ENCODE data around the gene TMEM87B. TPM values are rescaled to one million over a fixed set of nuclear protein-coding genes. Genes with fewer than 3 reads are reported as not detected.

TMEM87B gene
- total RNA-seq, 1 donor from 2014 or later = 16.6 TPM

GRCh38 chr2:112163541-112163981 is 108.5 kb downstream of the TMEM87B start:
- intact Hi-C loops (cut with micrococcal nuclease) = no loop called here
- DNase-seq (ENCODE audit: low spot score) = no peak
- H3K4me1 Mint-ChIP-seq (ENCODE audit: low read depth) = peaks cover 28% of the 10 kb centered on the region
- H3K36me3 Mint-ChIP-seq (ENCODE audit: low read depth) = no peaks in the 10 kb centered on the region
- H3K27me3 Mint-ChIP-seq (ENCODE audit: insufficient read depth) = peaks cover 2% of the 10 kb centered on the region
- no peak overlapping the region for H3K27ac Mint-ChIP-seq
- no peaks in the 10 kb centered on the region for H3K9me3 Mint-ChIP-seq
- H3K4me3 Mint-ChIP-seq = no peak overlapping the region

GRCh38 chr2:112164876-112165275 is 109.8 kb downstream of the TMEM87B start:
- Mint-ChIP-seq H3K36me3 (ENCODE audit: low read depth) (no peaks in the 10 kb centered on the region), H3K9me3 (no peaks in the 10 kb centered on the region), H3K4me1 (ENCODE audit: low read depth) (peaks cover 25% of the 10 kb centered on the region), H3K27me3 (ENCODE audit: insufficient read depth) (peaks cover 2% of the 10 kb centered on the region), H3K27ac (no peak overlapping the region), H3K4me3 (no peak overlapping the region)
- intact Hi-C loops (cut with micrococcal nuclease) = no loop called here
- no peak for DNase-seq (ENCODE audit: low spot score)

GRCh38 chr2:112165296-112165695 is 110.2 kb downstream of the TMEM87B start:
- no peaks in the 10 kb centered on the region for H3K9me3 Mint-ChIP-seq
- H3K27ac Mint-ChIP-seq = no peak overlapping the region
- H3K36me3 Mint-ChIP-seq (ENCODE audit: low read depth) = no peaks in the 10 kb centered on the region
- peaks cover 2% of the 10 kb centered on the region for H3K27me3 Mint-ChIP-seq (ENCODE audit: insufficient read depth)
- intact Hi-C loops (cut with micrococcal nuclease) = no loop called here
- DNase-seq (ENCODE audit: low spot score) = no peak
- no peak overlapping the region for H3K4me3 Mint-ChIP-seq
- H3K4me1 Mint-ChIP-seq (ENCODE audit: low read depth) = peaks cover 23% of the 10 kb centered on the region

DNA sequence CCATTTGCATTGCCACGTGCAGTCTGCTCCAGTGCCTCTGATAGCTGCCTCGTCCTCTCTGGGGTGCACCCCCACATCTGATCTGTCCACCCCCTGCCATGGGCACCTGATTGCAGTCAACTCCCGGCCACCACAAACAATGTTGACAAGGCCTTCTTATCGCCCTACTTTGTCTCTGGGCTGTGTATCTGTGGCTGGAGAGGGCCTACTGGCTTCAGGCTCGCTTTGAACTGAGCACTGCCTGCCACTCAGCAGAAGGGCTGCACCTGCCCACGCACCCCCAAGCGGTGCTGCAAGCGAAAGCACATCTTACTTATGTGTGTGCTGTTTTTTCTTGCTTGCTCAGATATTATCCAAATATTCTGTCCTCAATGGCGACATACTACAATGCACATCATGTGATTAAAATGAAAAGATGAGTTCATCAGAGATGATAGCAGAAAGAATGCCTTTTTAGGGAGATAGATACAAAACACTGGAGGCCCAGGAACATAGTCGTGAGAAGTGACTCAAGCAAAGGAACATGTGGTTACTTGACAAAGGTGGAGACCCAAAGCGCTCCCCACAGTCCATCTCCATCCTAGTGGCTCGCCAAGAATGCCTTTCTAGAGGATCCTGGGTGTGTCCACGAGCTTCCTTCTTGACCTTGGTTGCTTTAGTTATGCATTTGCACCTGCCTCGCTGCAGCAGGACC is 111.9 kb downstream of the TMEM87B start:
- intact Hi-C loops (cut with micrococcal nuclease) = no loop called here
- H3K27me3 Mint-ChIP-seq (ENCODE audit: insufficient read depth) = peaks cover 2% of the 10 kb centered on the region
- no peak for DNase-seq (ENCODE audit: low spot score)
- peaks cover 18% of the 10 kb centered on the region for H3K4me1 Mint-ChIP-seq (ENCODE audit: low read depth)
- H3K27ac Mint-ChIP-seq = peak overlapping the region; percentile 62
- H3K4me3 Mint-ChIP-seq = no peak overlapping the region
- no peaks in the 10 kb centered on the region for H3K9me3 Mint-ChIP-seq
- no peaks in the 10 kb centered on the region for H3K36me3 Mint-ChIP-seq (ENCODE audit: low read depth)

DNA sequence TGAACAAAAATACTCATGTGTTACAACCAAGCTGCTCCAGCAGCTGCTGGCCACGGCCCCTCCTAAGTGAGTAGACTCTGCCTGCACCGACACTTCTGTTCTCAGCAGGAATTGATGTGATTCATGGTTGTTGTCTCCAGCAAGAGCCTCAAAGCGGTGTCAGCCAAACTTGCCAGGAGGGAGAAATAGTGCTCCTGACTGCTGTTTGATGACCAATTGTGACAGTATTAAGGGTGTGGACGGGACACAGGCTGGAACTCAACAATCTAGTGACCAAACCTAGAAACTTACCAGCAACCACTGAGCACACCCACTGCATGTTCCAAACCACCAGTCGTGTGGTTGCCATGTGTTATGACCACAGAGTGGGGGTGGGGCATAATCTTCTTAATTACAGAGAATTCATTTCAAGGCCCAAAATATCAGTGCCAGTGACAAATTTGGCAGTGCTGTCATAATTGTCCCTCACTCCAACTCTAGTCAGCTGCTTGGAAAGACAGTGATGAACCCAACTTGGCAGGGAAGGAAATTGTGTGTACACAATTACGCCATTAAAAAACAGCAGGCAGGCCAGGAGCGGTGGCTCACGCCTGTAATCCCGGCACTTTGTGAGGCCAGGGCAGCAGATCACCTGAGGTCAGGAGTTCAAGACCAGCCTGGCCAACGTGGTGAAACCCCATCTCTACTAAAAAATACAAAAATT is 113.5 kb downstream of the TMEM87B start:
- H3K9me3 Mint-ChIP-seq = no peaks in the 10 kb centered on the region
- H3K4me3 Mint-ChIP-seq = no peak overlapping the region
- intact Hi-C loops (cut with micrococcal nuclease) = no loop called here
- no peak overlapping the region for H3K27ac Mint-ChIP-seq
- peaks cover 27% of the 10 kb centered on the region for H3K4me1 Mint-ChIP-seq (ENCODE audit: low read depth)
- H3K36me3 Mint-ChIP-seq (ENCODE audit: low read depth) = no peaks in the 10 kb centered on the region
- no peak for DNase-seq (ENCODE audit: low spot score)
- peaks cover 2% of the 10 kb centered on the region for H3K27me3 Mint-ChIP-seq (ENCODE audit: insufficient read depth)

Other genes starting within 250 kb of the TMEM87B start
- 120 and 126 TPM in 2 replicates for gene ANAPC1, start 171.1 kb upstream of the TMEM87B start, total RNA-seq
- gene MERTK, start 156.7 kb upstream of the TMEM87B start, total RNA-seq = 1.3 and 1.9 TPM in 2 replicates
- gene FBLN7, start 83.1 kb downstream of the TMEM87B start, total RNA-seq = 26.4 and 29.6 TPM in 2 replicates
- 32.9 and 37.4 TPM in 2 replicates for gene ZC3H8, start 199.8 kb downstream of the TMEM87B start, total RNA-seq
- gene ZC3H6, start 220.3 kb downstream of the TMEM87B start, total RNA-seq = 3.3 and 4.3 TPM in 2 replicates